ENCODE results near the gene SF3A2.

DNA sequence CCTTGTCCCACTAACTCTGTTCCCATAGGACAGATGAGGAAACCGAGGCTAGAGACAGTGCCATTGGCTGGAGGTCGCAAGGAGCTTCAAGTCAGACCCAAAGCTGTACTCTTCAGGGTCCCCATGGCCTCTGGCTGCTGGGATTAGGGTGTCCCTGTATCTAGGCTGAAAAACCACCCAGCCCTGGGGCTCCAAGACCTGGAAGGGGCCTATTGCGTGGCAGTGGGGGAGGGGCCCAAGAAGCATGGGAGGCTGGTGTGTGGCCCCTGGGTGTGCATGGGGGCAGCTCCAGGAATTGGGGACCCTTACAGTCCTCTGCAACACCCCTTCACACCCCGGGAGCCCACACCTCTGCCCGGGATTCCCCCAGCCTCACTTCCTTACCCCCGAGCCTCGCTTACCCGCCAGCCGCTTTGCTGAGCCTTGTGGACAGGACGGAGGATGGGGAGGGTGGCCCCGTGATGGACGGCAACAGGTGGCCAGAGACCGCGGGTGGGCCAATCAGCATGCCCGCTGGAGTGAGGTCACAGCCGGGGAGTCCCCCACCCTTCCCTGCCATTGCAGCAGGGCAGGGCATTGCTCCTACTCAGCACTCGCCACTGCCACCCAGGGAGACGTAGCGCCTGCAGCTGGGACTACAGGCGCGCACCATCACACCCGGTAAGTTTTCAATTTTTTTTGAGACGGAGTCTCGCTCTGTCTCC lies 19.5 kb downstream of the SF3A2 start, which contains the start of gene JSRP1:
- TF ChIP-seq POLR2AphosphoS5 (IDR thresholded peaks at IDR 0.05; ENCODE audit: low read depth, low read length): no peak
- TF ChIP-seq POLR2A (IDR thresholded peaks at IDR 0.05; ENCODE audit: low read depth, low read length): no peak
- TF ChIP-seq TAF1 (IDR thresholded peaks at IDR 0.05; ENCODE audit: low read depth, low read length): no peak
- no peak for TF ChIP-seq SPI1 (IDR thresholded peaks at IDR 0.05; ENCODE audit: low read depth, low read length)
- TF ChIP-seq POU2F2 (IDR thresholded peaks at IDR 0.05; ENCODE audit: low read depth, low read length): no peak
- no peak for TF ChIP-seq PAX5 (IDR thresholded peaks at IDR 0.05; ENCODE audit: insufficient read depth, low read length, severe bottlenecking)

Data from GM12891 (cell line).